Measurements from ENCODE around the gene POLA1.

Gene POLA1

GRCh38 chrX:24702362-24703184 is 8.9 kb downstream of the POLA1 start:
- DNase-seq: no peak

GRCh38 chrX:24703185-24703494 is 9.4 kb downstream of the POLA1 start:
- no peak for DNase-seq

GRCh38 chrX:24718771-24719170 is 25.1 kb downstream of the POLA1 start:
- DNase-seq: no peak

- no peak for DNase-seq
These were observed 26.3 kb downstream of the POLA1 start for GRCh38 chrX:24720036-24720435.

- no peak for DNase-seq
These were observed 34.8 kb downstream of the POLA1 start for GRCh38 chrX:24728530-24728929.

- no peak for DNase-seq
These were observed 39.2 kb downstream of the POLA1 start for GRCh38 chrX:24732766-24733500.

GRCh38 chrX:24741330-24741729 is 47.6 kb downstream of the POLA1 start:
- DNase-seq: no peak

- no peak for DNase-seq
These were observed 54.5 kb downstream of the POLA1 start for GRCh38 chrX:24748196-24748595.

GRCh38 chrX:24759786-24760185 is 66.1 kb downstream of the POLA1 start:
- no peak for DNase-seq

- DNase-seq: no peak
These were observed 66.8 kb downstream of the POLA1 start for GRCh38 chrX:24760363-24761000.

- DNase-seq: no peak
These were observed 67.6 kb downstream of the POLA1 start for GRCh38 chrX:24761306-24761705.

- no peak for DNase-seq
These were observed 70.3 kb downstream of the POLA1 start for GRCh38 chrX:24763989-24764388.

GRCh38 chrX:24767557-24767956 is 73.8 kb downstream of the POLA1 start:
- no peak for DNase-seq

GRCh38 chrX:24768556-24768955 is 74.8 kb downstream of the POLA1 start:
- DNase-seq: no peak

GRCh38 chrX:24774650-24775049 is 80.9 kb downstream of the POLA1 start:
- DNase-seq: no peak

GRCh38 chrX:24775891-24776290 is 82.2 kb downstream of the POLA1 start:
- no peak for DNase-seq

- DNase-seq: no peak
These were observed 83.9 kb downstream of the POLA1 start for GRCh38 chrX:24777660-24778059.

- no peak for DNase-seq
These were observed 88.3 kb downstream of the POLA1 start for GRCh38 chrX:24782011-24782410.

- DNase-seq: no peak
These were observed 95.3 kb downstream of the POLA1 start for GRCh38 chrX:24789047-24789446.

GRCh38 chrX:24790166-24790565 is 96.4 kb downstream of the POLA1 start:
- DNase-seq: no peak

GRCh38 chrX:24796204-24796603 is 102.5 kb downstream of the POLA1 start:
- no peak for DNase-seq

GRCh38 chrX:24799078-24799477 is 105.4 kb downstream of the POLA1 start:
- DNase-seq: no peak

GRCh38 chrX:24799565-24799964 is 105.8 kb downstream of the POLA1 start:
- no peak for DNase-seq

GRCh38 chrX:24805201-24805600 is 111.5 kb downstream of the POLA1 start:
- no peak for DNase-seq
